Activated naive CD4-positive, alpha-beta T cell treated with anti-CD3 and anti-CD28 coated beads, Interleukin-2, amount 50 U/mL, for 16 hours (primary cell): ENCODE data around the gene CTDNEP1.

Source experiments
- DNase-seq: peaks from one replicate; pipeline ENCODE4 v3.0.0-alpha.2; 2020

CTDNEP1 gene

GRCh38 chr17:7214300-7215135, 37.0 kb downstream of the CTDNEP1 start:
- DNase-seq = peak; percentile 100

- DNase-seq = no peak
Measured at GRCh38 chr17:7213895-7214299, 37.6 kb downstream of the CTDNEP1 start.

- no peak for DNase-seq
Measured at GRCh38 chr17:7211491-7212273, 39.9 kb downstream of the CTDNEP1 start.

GRCh38 chr17:7208754-7209460, 42.6 kb downstream of the CTDNEP1 start:
- DNase-seq = no peak

- DNase-seq = no peak
Measured at GRCh38 chr17:7208027-7208571, 43.4 kb downstream of the CTDNEP1 start.

- DNase-seq = no peak
Measured at GRCh38 chr17:7207120-7208001, 44.2 kb downstream of the CTDNEP1 start.

- no peak for DNase-seq
Measured at GRCh38 chr17:7205561-7205960, 46.0 kb downstream of the CTDNEP1 start.

GRCh38 chr17:7204828-7205461, 46.6 kb downstream of the CTDNEP1 start:
- DNase-seq = peak; percentile 89

- no peak for DNase-seq
Measured at GRCh38 chr17:7204336-7204735, 47.2 kb downstream of the CTDNEP1 start.

GRCh38 chr17:7203391-7203790, 48.1 kb downstream of the CTDNEP1 start:
- no peak for DNase-seq

- DNase-seq = no peak
Measured at GRCh38 chr17:7196651-7197401, 54.7 kb downstream of the CTDNEP1 start.

GRCh38 chr17:7195971-7196370, 55.6 kb downstream of the CTDNEP1 start:
- DNase-seq = no peak
